OCI-LY3 (cell line): Measurements from ENCODE around the gene ANKS1B.
"Not testable (repeated sequence)": the region's sequence is repeated elsewhere in the genome, so short reads cannot be mapped to it uniquely, and the experiment has no call there.

Experiments used
- H2AFZ ChIP-seq: fragments of 200-600, 300-600 bp; shearing (Covaris generic); 2 replicates; pipeline ENCODE4 v1.6.0; 2014; ENCODE audit warnings: antibody characterized with exemption, low read depth, low read length
- H3K27ac ChIP-seq: fragments of 200-600, 300-600 bp; sonication (generic); 2 replicates; pipeline ENCODE4 v1.5.1; 2014; ENCODE audit warnings: mild to moderate bottlenecking, low read length, moderate library complexity, mixed read lengths
- H3K27me3 ChIP-seq: fragments of 200-600, 300-600 bp; sonication (generic); 2 replicates; pipeline ENCODE4 v1.6.1; 2014; ENCODE audit warnings: low read depth, low read length, mixed read lengths
- H3K36me3 ChIP-seq: fragments of 200-600, 300-600 bp; sonication (generic); replicated peaks from 2 replicates; pipeline ENCODE3; 2014; ENCODE audit warnings: low read depth, low read length, mixed read lengths
- H3K4me1 ChIP-seq: fragments of 300-600, 200-600 bp; sonication (generic); 2 replicates; pipeline ENCODE4 v1.6.1; 2014; ENCODE audit warnings: low read length, mixed read lengths
- H3K4me2 ChIP-seq: fragments of 200-600, 300-600 bp; sonication (generic); 2 replicates; pipeline ENCODE4 v1.6.1; 2014; ENCODE audit warnings: low read length, mixed read lengths
- H3K4me3 ChIP-seq: fragments of 300-600, 200-600 bp; sonication (generic); 2 replicates; pipeline ENCODE4 v1.5.1; 2014; ENCODE audit warnings: antibody characterized with exemption, mild to moderate bottlenecking, low read length, moderate library complexity
- H3K79me2 ChIP-seq: fragments of 300-600, 200-600 bp; shearing (Covaris generic); 2 replicates; pipeline ENCODE4 v1.6.1; 2014; ENCODE audit warnings: mild to moderate bottlenecking, low read length, mixed read lengths
- H3K9ac ChIP-seq: fragments of 300-600, 200-600 bp; shearing (Covaris generic); 2 replicates; pipeline ENCODE4 v1.6.0; 2014; ENCODE audit warnings: mild to moderate bottlenecking, low read length, moderate library complexity
- H3K9me3 ChIP-seq: fragments of 200-600, 300-600 bp; shearing (Covaris generic); 2 replicates; pipeline ENCODE4 v1.6.1; 2014; ENCODE audit warnings: low read length, mixed read lengths; ENCODE audit not compliant: insufficient read depth
- H4K20me1 ChIP-seq: fragments of 200-600, 300-600 bp; sonication (generic); 2 replicates; pipeline ENCODE4 v1.6.1; 2016; ENCODE audit warnings: low read length, mixed read lengths; ENCODE audit not compliant: insufficient read depth
- CTCF ChIP-seq: fragments of 200-600, 300-600 bp; sonication (generic); IDR thresholded peaks from 2 replicates; pipeline ENCODE4 v1.5.1; 2014; ENCODE audit warnings: antibody characterized with exemption, low read length, low read depth
- EZH2phosphoT487 ChIP-seq: fragments of 200-600 bp; shearing (Covaris generic); IDR thresholded peaks from 2 replicates; pipeline ENCODE4 v1.6.1; 2018; ENCODE audit warnings: antibody characterized with exemption, mixed run types, low read depth

Gene ANKS1B

GRCh38 chr12:99039367-99040120 lies 945.2 kb downstream of the ANKS1B start:
- Histone ChIP-seq H3K79me2 (no peaks in the 10 kb centered on the region), H3K27ac (no peak overlapping the region), H3K27me3 (no peaks in the 10 kb centered on the region), H2AFZ (no peak overlapping the region), H3K4me3 (peak overlapping the region; percentile 22; the same call in 1 of the 2 replicates), H3K4me1 (peaks cover 25% of the 10 kb centered on the region), H4K20me1 (no peaks in the 10 kb centered on the region), H3K9ac (no peak overlapping the region), H3K4me2 (peak overlapping the region; percentile 62), H3K36me3 (no peaks in the 10 kb centered on the region), H3K9me3 (no peaks in the 10 kb centered on the region)
- TF ChIP-seq CTCF (no peak), EZH2phosphoT487 (no peak)

GRCh38 chr12:99036566-99036965 lies 948.2 kb downstream of the ANKS1B start:
- Histone ChIP-seq H3K4me1 (peaks cover 14% of the 10 kb centered on the region), H3K27me3 (no peaks in the 10 kb centered on the region), H3K4me3 (no peak overlapping the region), H4K20me1 (no peaks in the 10 kb centered on the region), H3K79me2 (no peaks in the 10 kb centered on the region), H2AFZ (no peak overlapping the region), H3K4me2 (no peak overlapping the region), H3K27ac (no peak overlapping the region), H3K9ac (no peak overlapping the region), H3K36me3 (no peaks in the 10 kb centered on the region), H3K9me3 (no peaks in the 10 kb centered on the region)
- TF ChIP-seq CTCF (no peak), EZH2phosphoT487 (no peak)

- Histone ChIP-seq H3K27me3 (no peaks in the 10 kb centered on the region), H3K4me3 (no peak overlapping the region), H3K9ac (no peak overlapping the region), H3K79me2 (no peaks in the 10 kb centered on the region), H2AFZ (no peak overlapping the region), H3K4me1 (peaks cover 15% of the 10 kb centered on the region), H3K36me3 (no peaks in the 10 kb centered on the region), H4K20me1 (no peaks in the 10 kb centered on the region), H3K4me2 (no peak overlapping the region), H3K9me3 (no peaks in the 10 kb centered on the region), H3K27ac (no peak overlapping the region)
- TF ChIP-seq EZH2phosphoT487 (no peak), CTCF (no peak)
These were observed 948.9 kb downstream of the ANKS1B start for GRCh38 chr12:99035803-99036202.

- H3K4me2 ChIP-seq, H3K4me3 ChIP-seq, H3K9ac ChIP-seq, H3K27ac ChIP-seq, H3K79me2 ChIP-seq, H3K27me3 ChIP-seq, H2AFZ ChIP-seq, H4K20me1 ChIP-seq, H3K36me3 ChIP-seq, H3K9me3 ChIP-seq: not testable (repeated sequence)
- H3K4me1 ChIP-seq = peaks cover 20% of the 10 kb centered on the region
These were observed 950.5 kb downstream of the ANKS1B start for GRCh38 chr12:99034201-99034600.
